HG03558 (cell line): ENCODE measurements around the gene ELN.
"Not testable (repeated sequence)": the region's sequence is repeated elsewhere in the genome, so short reads cannot be mapped to it uniquely, and the experiment has no call there.

Experiments used
- ATAC-seq: cut with Tn5 transposase; IDR thresholded peaks from one replicate; pipeline ENCODE4 v1.9.1; 2021; ENCODE audit warnings: moderate number of reproducible peaks; ENCODE audit not compliant: unreplicated experiment; ENCODE audit errors: extremely low read depth

The ELN gene

DNA sequence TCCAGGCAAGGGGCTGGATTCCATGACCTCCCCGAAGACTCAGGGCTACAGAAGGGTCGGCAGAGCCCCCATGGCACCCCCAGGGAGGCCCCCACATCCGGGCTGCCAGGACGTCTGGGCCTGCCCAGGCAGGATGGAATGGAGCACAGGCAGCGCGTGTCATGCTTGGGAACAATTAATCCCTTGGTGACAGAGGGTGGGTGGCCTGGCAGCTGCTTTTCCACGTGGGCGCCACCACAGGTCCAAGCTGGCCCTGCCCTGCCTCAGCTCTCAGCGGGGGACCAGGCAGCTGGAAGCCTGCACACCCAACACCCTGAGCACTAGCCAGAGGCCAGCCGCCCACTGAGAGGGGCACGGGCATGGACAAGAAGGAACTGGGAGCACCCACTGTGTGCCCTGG, 11.4 kb downstream of the ELN start:
- ATAC-seq, result no peak

DNA sequence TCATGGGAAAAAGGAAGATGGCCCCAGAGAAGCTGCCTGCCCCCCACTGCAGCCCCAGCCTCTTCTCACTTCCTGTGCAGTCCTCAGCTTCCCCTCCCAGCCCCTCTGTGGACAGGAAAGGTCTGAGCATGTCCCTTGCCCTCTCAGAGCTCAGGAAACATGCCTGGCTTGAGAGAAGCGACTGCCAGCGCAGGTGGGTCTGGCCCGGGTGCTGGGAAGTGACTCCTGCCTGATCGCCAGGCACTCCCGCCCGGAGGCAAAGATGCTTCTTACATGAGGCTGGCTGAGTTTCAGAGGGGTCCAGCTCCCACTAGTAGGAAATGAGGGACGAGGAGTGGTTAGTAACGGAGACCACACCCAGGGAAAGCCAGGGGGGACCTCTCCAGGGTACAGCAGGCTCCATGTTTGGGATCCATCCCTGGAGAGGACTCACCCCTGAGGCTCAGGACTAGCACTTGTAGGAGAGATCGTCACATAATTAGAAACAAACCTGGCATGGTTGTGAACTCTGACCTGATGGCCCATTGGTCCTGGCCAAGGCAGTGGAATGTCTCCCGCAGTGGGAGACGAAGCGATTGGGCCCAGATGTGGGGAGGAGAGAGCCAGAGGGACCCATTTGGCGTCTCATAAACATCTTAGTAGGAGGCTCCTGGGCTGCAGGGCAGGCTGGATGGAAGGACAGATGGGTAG, 12.3 kb downstream of the ELN start:
- ATAC-seq, result no peak

DNA sequence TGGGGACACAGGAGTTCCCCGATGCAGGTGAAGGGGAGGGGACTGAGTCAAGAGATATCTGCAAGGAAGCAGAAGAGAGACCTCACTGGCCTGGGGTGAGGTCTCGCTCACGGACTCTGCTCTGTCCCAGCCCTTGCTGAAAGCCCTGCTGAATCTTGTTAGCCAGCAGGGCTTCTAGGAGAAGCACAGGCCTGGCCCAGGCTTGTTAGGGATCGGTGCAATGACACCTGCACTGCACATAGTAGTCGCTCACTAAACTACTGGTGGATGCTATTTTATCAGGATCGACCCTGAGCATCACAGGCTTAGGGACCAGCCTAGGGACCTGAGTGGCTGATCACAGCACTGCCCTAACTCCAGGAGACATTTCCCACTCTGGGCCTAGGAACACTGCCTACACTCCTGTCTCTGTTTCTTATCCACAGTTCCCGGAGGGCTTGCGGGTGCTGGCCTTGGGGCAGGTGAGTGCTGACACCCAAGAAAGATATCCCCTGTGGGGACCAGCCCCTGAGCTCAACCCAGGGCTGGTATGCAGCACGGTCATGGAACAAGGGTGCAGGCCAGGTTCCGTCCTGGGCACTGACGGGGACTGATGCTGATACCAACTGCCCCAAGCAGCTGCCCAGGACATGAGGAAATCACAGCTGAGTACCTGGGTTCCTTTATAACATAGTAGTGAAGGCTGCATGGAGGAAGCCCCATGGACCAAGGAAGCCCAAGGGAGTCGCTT, 13.0 kb downstream of the ELN start:
- no peak for ATAC-seq

DNA sequence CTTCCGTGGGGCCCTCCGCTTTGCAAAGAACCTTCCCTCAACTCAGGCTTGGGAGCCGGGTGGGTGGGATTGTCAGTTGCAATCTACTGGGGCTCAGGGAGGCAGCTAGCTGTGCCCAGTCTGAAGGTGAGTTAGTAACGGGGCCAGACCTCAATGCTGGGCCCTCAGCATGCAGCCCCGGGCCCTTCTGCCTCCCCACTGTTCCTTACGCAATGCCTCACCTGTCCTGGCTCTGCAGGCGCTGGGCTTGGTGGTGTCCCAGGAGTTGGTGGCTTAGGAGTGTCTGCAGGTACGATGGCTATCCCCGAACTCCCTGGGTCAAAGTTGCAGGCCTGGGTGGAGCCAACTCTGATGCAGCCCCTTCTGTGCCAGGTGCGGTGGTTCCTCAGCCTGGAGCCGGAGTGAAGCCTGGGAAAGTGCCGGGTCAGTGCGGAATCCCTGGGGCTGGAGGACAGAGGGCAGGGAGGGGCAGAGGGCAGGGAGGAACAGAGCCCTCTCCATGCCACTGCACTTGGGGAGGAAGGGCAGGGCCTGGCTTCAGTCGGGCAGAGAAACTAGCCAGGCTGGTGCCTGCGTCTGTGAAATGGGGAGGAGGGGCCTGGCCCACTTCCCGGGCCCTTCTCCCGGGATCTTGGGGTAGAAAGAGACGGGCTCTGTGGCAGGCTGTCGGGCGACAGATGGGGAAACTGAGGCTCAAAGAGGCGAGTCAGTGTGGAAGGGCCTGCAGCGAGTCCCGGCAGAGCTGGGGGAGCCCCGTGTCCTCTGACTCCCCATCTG, 15.0 kb downstream of the ELN start:
- no peak for ATAC-seq

DNA sequence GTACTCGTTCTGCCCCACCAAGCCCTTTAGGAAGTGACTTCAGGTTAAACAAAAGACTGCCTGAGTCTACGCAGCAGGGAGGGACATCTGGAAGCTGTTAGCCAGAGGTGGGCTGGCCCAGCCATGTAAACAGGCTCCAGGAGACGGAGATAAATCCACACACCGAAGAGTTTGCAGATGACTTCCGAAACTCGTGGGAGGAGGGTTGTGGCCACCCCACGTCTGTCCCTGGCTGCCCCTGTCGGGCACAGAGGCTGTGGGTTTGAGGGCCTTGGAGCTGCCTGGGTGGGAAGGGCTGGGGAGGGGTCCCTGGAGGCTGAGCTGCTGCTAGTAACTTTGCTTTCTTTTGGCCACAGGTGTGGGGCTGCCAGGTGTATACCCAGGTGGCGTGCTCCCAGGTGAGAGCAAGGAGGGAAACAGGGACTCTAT, 15.6 kb downstream of the ELN start:
- ATAC-seq, result no peak

DNA sequence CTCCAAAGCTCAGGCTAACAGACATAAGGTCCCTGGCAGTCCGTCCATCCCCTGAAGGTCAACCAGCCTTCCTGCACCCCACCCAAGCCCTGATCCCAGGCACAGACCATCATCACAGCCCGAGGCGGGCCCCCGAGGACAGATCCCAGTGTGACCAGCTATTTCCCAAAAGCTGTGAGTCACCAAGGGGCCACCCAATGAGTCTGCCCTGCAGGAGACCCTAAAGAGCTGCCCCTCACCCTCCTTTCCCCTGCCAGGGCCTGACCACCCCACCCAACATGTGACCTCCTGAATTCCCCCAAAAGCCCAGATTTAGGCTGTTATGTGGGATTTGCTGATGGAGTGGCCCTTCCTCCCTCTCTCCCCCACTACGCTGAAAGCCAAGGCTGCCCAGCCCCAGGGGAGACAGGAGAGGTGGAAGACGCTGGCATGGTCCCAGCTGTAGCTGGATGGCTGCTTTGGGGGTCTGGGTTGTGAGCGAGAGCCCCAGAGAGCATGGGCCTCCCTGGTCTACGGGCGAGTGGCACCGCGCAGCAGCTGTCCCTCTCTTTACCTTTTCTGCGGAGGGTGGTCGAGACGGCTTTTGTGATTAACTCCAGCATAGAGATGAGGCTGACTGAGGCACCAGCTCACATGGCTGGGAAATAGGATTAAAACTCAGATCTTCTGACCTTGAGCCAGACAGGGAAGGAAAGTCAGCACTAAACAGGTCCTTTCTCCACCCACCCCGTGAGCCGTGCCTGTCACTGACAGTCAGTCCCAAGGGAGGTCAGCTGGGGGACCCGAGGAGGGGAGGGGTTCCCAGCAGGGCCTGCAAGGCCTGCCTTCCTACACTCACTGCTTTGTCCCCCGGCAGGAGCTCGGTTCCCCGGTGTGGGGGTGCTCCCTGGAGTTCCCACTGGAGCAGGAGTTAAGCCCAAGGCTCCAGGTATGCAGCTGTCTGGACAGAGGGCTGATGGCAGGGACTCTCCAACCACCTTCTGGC, 16.7 kb downstream of the ELN start:
- no peak for ATAC-seq

DNA sequence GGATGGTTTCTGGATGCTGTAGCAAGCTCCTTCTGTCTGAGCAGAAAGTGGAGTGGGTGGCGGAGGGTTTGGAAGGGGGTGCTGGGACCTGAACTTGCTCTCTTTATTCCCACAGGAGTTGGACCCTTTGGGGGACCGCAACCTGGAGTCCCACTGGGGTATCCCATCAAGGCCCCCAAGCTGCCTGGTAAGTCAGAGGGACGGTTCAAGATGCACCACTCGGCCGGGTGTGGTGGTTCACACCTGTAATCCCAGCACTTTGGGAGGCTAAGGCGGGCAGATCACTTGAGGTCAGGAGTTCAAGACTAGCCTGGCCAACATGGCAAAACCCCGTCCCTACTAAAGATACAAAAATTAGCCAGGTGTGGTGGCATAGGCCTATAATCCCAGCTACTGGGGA, 18.6 kb downstream of the ELN start:
- not testable (repeated sequence) for ATAC-seq

DNA sequence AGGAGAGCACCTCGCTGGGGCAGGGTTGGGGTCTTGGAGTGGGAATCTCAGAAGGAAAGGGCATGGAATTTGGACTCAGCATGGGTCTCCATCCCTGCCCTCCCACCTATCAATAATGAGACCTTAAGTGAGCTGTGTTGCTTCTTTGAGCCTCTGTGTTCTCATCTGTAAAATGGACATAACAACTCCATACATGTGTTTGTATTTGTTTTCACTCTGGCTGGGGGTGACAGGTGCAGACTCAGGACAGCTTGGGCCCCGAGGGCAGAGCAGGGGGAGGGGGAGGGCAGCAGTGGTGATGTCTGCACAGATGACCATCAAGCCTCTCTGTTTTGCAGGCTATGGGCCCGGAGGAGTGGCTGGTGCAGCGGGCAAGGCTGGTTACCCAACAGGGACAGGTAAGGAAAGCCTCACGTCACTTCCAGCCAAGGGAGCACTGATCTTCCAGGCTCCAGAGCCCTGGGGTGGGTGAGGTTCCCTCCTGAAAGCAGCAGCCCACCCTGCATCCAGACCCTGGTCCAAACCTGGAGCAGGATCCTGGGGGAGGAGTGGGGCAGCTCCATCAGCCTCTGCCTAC, 19.9 kb downstream of the ELN start:
- no peak for ATAC-seq

DNA sequence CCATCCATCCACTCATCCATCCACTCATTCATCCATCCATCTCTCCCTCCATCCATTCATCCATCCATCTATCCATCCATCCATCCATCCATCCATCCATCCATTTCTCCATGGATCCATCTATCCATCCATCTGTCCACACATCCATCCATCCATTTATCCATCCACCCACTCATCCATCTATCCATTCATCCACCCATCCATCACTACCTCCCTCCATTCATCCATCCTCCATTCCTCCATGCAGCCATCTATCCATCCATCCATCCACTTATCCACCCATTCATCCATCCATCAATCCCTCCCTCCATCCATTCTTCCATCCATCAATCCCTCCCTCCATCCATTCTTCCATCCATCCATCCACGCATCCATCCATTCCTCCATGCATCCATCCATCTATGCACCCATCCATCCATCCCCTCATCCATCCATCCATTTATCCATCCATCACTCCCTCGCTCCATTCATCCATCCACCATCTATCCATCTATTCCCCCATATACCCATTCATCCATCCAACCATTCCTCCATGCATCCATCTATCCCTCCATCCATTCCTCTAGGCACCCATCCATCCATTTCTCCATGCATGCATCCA, 21.1 kb downstream of the ELN start:
- no peak for ATAC-seq

DNA sequence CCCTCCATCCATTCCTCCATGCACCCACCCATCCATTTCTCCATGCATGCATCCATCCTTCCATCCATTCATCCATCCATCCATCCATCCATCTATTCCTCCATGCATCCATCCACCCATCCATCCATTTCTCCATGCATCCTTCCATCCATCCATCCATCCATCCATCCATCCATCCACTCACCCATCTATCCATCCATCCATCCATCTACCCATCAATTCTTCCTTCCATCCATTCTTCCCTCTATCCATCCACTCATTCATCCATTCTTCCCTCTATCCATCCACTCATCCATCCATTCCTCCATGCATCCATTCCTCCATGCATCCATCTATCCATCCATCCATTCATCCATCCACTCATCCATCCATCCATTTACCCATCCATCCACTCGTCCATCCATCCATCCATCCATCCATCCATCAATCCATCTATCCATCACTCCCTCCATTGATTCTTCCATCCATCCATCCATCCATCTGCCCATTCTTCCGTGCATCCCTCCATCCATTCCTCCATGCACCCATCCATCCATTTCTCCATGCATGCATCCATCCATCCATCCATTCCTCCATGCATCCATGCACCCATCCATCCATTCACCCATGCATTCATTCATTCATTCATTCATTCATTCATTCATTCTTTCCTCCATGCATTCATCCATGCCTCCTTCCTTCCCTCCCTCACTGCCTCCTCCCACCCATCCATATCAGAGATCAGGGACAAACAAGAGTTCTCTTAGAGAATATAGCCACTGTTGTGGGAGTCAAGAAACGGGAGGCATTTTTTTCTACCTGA, 22.2 kb downstream of the ELN start:
- no peak for ATAC-seq

DNA sequence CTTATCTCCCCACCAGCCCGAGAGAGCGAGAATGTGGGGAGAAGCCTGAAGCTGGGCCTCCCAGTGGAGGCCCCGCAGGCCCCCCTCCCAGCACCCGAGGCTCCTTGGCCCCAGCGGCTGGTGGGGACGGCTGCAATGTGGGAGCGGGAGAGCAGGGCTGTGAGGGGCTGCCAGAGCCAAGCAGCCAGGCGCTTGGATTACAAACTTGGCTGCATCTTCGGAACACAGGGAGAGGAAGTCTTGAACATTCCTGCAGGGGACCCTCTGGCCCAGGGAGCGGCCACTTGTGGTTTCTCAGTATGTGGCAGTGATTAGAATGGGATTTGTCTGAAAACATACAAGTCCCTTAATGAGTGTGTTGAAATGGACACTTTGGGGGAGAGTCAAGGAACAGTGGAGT, 23.2 kb downstream of the ELN start:
- ATAC-seq, result no peak

DNA sequence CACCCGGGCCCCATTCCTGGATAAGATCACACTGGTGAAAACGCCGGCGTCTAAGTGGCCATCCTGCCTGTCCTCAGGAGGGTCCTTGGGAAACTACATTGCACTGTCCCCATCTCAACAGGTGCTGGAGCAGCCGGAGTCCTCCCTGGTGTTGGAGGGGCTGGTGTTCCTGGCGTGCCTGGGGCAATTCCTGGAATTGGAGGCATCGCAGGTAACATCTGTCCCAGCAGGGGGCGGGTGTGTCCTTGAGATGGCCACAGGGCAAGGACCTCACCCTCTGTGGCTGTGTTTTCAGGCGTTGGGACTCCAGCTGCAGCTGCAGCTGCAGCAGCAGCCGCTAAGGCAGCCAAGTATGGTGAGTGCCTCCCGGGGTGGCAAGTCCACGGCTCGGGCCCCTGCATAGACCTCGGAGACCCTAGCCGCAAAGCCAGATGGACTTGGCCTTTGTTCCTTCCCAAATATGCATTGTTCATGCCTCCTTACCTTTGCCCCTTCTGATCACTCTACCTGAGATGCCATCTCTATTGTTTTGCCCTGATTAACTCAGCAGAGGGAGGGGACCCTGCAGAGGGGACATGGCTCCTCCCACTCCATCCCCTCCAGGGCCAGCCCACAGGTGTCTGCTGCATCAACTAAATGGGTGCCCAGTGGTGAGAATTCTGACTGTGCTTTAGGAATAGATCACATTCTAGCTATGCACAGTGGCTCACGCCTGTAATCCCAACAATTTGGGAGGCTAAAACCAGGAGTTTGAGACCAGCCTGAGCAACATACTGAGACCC, 23.8 kb downstream of the ELN start:
- ATAC-seq, result no peak

DNA sequence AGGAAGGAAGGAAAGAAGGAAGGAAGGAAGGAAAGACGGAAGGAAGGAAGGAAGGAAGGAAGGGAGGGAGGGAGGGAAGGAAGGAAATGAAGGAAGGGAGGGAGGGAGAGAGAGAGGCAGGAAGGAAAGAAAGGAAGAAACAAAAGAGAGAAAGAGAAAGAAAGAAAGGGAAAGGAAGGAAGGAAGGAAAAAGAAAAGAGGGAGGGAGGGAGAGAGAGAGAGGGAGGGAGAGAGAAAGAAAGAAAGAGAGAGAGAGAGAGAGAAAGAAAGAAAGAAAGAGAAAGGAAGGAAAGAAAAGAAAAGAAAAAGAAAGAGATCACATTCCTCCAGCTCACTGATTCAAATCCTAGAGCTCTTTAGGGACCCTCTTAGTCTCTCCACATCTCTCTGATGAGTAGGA, 24.7 kb downstream of the ELN start:
- no peak for ATAC-seq

DNA sequence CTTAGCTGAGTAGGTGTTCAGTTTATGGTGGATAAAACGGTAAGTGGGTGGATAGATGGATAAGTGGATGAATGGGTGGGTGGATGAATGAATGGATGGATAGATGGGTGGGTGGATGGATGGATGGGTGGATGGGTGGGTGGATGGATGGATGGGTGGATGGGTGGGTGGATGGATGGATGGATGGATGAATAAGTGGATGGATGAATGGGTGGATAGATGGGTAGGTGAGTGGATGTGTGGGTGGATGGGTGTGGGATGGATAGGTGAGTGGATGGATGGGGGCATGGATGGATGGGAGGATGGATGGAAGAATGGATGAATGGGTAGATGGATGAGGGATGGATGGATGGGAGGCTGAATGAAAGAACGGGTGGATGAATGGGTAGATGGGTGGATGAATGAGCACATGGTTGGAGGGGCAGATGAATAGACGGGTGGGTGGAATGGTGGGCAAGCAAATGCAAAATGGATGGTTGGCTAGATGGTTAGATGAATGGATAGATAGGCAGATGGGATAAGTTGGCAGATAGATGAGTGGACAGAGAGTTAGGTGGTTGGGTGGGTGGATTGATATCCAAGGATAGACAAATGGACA, 25.7 kb downstream of the ELN start:
- ATAC-seq, result no peak

DNA sequence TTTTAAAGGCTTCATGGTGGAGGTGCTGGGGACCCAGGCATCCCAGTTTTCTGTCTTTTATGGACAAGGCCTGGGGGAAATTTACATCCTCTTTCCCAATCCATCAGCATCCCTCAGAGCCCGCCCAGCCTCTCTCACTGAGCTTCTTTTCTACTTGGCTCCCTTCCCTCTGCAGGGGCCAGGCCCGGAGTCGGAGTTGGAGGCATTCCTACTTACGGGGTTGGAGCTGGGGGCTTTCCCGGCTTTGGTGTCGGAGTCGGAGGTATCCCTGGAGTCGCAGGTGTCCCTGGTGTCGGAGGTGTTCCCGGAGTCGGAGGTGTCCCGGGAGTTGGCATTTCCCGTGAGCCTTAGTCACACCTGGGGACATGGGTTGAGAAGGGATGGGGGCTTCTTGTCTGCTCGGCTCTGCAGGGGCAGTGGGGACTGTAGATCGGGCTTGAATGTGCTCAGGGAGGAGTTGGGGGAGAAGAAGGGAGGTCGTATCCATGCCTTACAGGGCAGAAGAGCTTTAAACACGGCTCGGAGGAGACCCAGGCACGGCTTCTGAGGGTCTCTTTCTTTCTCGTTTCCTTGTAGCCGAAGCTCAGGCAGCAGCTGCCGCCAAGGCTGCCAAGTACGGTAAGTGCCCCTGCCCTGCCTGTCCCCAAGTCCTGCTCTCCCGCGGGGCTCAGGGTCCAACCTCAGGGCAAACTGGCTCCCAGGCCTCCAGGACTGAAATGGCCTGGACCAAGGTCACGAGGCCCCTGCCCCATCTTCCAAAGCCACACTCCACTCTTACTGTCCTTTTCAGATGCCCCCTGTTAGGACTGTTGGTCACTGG, 28.3 kb downstream of the ELN start:
- ATAC-seq, result no peak

DNA sequence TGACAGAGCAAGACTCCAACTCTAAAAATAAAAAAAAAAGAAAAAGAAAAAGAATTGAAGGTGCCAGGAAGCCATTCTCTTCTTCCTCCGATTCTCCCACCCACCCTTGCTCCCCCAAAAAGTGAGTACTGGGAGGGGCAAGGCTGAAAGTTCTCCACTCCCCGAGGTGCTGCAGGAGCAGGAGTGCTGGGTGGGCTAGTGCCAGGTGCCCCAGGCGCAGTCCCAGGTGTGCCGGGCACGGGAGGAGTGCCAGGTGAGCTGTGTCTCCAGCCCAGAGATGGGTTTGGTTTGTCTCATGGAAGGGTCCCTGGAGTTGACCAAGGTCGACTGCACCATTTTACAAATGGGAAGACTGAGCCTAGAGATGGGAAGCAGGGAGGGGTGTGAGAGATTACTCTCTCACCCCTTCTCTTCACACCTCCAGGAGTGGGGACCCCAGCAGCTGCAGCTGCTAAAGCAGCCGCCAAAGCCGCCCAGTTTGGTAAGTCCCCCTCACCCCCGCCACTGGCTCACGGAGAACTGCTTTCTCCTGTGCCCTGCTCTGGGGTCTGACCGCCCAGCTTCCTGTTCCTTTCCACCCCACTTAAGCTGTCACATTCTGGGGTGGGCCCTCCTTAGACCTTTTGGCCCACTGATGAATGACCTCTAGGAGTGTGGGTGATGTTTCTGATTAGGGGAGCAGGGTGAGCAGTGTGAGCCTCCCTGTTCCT, 29.4 kb downstream of the ELN start:
- no peak for ATAC-seq
